Prostate gland (tissue), 2 donors: ENCODE measurements around the gene SNX1.

Experiments
- CTCF ChIP-seq, 4 experiments: fragments of 200-600 bp in 2 of 4; fragments of 450-650 bp in 2 of 4; sonication (generic) in 2 of 4; IDR thresholded peaks; 1 replicate in 3 of 4; 2 replicates in 1 of 4; pipeline ENCODE4 v1.5.1; 2016 to 2019; ENCODE audit warnings: antibody characterized with exemption in 4 of 4, mild to moderate bottlenecking in 2 of 4, moderate library complexity in 2 of 4
- POLR2A ChIP-seq: fragments of 450-650 bp; IDR thresholded peaks from one replicate; pipeline ENCODE4 v1.6.1; 2016; ENCODE audit warnings: antibody characterized with exemption, mild to moderate bottlenecking
- POLR2AphosphoS5 ChIP-seq: sonication (generic); formaldehyde crosslinking; IDR thresholded peaks from one replicate; pipeline ENCODE4 v1.6.1; 2017; ENCODE audit warnings: antibody characterized with exemption

- TF ChIP-seq CTCF (IDR thresholded peaks at IDR 0.05) = no peak
- TF ChIP-seq POLR2AphosphoS5 = no peak
- TF ChIP-seq POLR2A = no peak
These were observed 35.1 kb upstream of the SNX1 start for GRCh38 chr15:64060716-64061115.
